Activated T-helper 17 cell treated with anti-CD3 and anti-CD28 coated beads, Interleukin-2, amount 50 U/mL, for 72 hours (primary cell): Measurements from ENCODE around the gene DOCK2. TPM values are rescaled to one million over a fixed set of nuclear protein-coding genes. Genes with fewer than 3 reads are reported as not detected.

Experiments
- ATAC-seq: fragments of 150-1000 bp; cut with Tn5 transposase; replicated peaks from 2 replicates; pipeline ENCODE4 v1.10.0; 2021; ENCODE audit warnings: mild to moderate bottlenecking, moderate library complexity
- H3K27ac Mint-ChIP-seq: one replicate; pipeline ENCODE4 v1.8.0; 2022; ENCODE audit warnings: mixed read lengths
- H3K27me3 Mint-ChIP-seq: one replicate; pipeline ENCODE4 v1.8.0; 2022; ENCODE audit warnings: mixed read lengths
- H3K36me3 Mint-ChIP-seq: one replicate; pipeline ENCODE4 v1.8.0; 2022; ENCODE audit warnings: low read depth, mild to moderate bottlenecking, mixed read lengths
- H3K4me1 Mint-ChIP-seq: one replicate; pipeline ENCODE4 v1.8.0; 2022; ENCODE audit warnings: mixed read lengths
- H3K4me3 Mint-ChIP-seq: one replicate; pipeline ENCODE4 v1.8.0; 2022; ENCODE audit warnings: mild to moderate bottlenecking, mixed read lengths
- H3K9me3 Mint-ChIP-seq: one replicate; pipeline ENCODE4 v1.8.0; 2022; ENCODE audit warnings: mixed read lengths
- total RNA-seq, 2 donors: library from RNA; stranded (reverse); gene quantifications; one replicate each; pipeline ENCODE4 v1.2.3, GENCODE V29; 2022

Gene DOCK2
- total RNA-seq, 2 donors from 2014 or later: 229 to 244 TPM

- H3K36me3 Mint-ChIP-seq: peaks cover 93% of the 10 kb centered on the region
- H3K4me1 Mint-ChIP-seq: peaks cover 6% of the 10 kb centered on the region
- H3K27me3 Mint-ChIP-seq: no peaks in the 10 kb centered on the region
- ATAC-seq: no peak
- no peak overlapping the region for H3K27ac Mint-ChIP-seq
- no peak overlapping the region for H3K4me3 Mint-ChIP-seq
- H3K9me3 Mint-ChIP-seq: no peaks in the 10 kb centered on the region
Observed at GRCh38 chr5:170020423-170020822, 383.3 kb downstream of the DOCK2 start.

GRCh38 chr5:170021506-170021905 is 384.4 kb downstream of the DOCK2 start:
- Mint-ChIP-seq H3K27ac (no peak overlapping the region), H3K27me3 (no peaks in the 10 kb centered on the region), H3K36me3 (peaks cover 96% of the 10 kb centered on the region), H3K4me3 (no peak overlapping the region), H3K4me1 (peaks cover 6% of the 10 kb centered on the region), H3K9me3 (no peaks in the 10 kb centered on the region)
- ATAC-seq: no peak

GRCh38 chr5:170025853-170026252 is 388.8 kb downstream of the DOCK2 start:
- H3K4me1 Mint-ChIP-seq: no peaks in the 10 kb centered on the region
- H3K27me3 Mint-ChIP-seq: no peaks in the 10 kb centered on the region
- H3K27ac Mint-ChIP-seq: no peak overlapping the region
- H3K36me3 Mint-ChIP-seq: peaks cover 96% of the 10 kb centered on the region
- H3K4me3 Mint-ChIP-seq: no peak overlapping the region
- no peak for ATAC-seq
- H3K9me3 Mint-ChIP-seq: no peaks in the 10 kb centered on the region

- no peaks in the 10 kb centered on the region for H3K4me1 Mint-ChIP-seq
- no peaks in the 10 kb centered on the region for H3K27me3 Mint-ChIP-seq
- peaks cover 95% of the 10 kb centered on the region for H3K36me3 Mint-ChIP-seq
- no peak overlapping the region for H3K4me3 Mint-ChIP-seq
- ATAC-seq: no peak
- no peaks in the 10 kb centered on the region for H3K9me3 Mint-ChIP-seq
- H3K27ac Mint-ChIP-seq: peak overlapping the region; percentile 16
Observed at GRCh38 chr5:170028124-170028523, 391.0 kb downstream of the DOCK2 start.

- no peak overlapping the region for H3K4me3 Mint-ChIP-seq
- no peaks in the 10 kb centered on the region for H3K4me1 Mint-ChIP-seq
- peaks cover 90% of the 10 kb centered on the region for H3K36me3 Mint-ChIP-seq
- no peaks in the 10 kb centered on the region for H3K9me3 Mint-ChIP-seq
- no peak for ATAC-seq
- no peaks in the 10 kb centered on the region for H3K27me3 Mint-ChIP-seq
- no peak overlapping the region for H3K27ac Mint-ChIP-seq
Observed at GRCh38 chr5:170034231-170034630, 397.2 kb downstream of the DOCK2 start.

GRCh38 chr5:170038241-170038640 is 401.2 kb downstream of the DOCK2 start:
- H3K27me3 Mint-ChIP-seq: no peaks in the 10 kb centered on the region
- ATAC-seq: no peak
- H3K9me3 Mint-ChIP-seq: no peaks in the 10 kb centered on the region
- H3K27ac Mint-ChIP-seq: peak overlapping the region; percentile 32
- peaks cover 12% of the 10 kb centered on the region for H3K4me1 Mint-ChIP-seq
- H3K36me3 Mint-ChIP-seq: peaks cover 94% of the 10 kb centered on the region
- H3K4me3 Mint-ChIP-seq: no peak overlapping the region

- no peaks in the 10 kb centered on the region for H3K9me3 Mint-ChIP-seq
- H3K4me3 Mint-ChIP-seq: no peak overlapping the region
- ATAC-seq: no peak
- no peak overlapping the region for H3K27ac Mint-ChIP-seq
- H3K4me1 Mint-ChIP-seq: peaks cover 14% of the 10 kb centered on the region
- peaks cover 94% of the 10 kb centered on the region for H3K36me3 Mint-ChIP-seq
- H3K27me3 Mint-ChIP-seq: no peaks in the 10 kb centered on the region
Observed at GRCh38 chr5:170039830-170040229, 402.8 kb downstream of the DOCK2 start.

GRCh38 chr5:170046241-170046640 is 409.2 kb downstream of the DOCK2 start:
- Mint-ChIP-seq H3K4me1 (peaks cover 21% of the 10 kb centered on the region), H3K27me3 (no peaks in the 10 kb centered on the region), H3K9me3 (no peaks in the 10 kb centered on the region), H3K4me3 (no peak overlapping the region), H3K36me3 (peaks cover 99% of the 10 kb centered on the region), H3K27ac (no peak overlapping the region)
- no peak for ATAC-seq

GRCh38 chr5:170049713-170050112 is 412.6 kb downstream of the DOCK2 start:
- no peak for ATAC-seq
- H3K27me3 Mint-ChIP-seq: no peaks in the 10 kb centered on the region
- no peak overlapping the region for H3K4me3 Mint-ChIP-seq
- H3K27ac Mint-ChIP-seq: no peak overlapping the region
- peaks cover 99% of the 10 kb centered on the region for H3K36me3 Mint-ChIP-seq
- H3K9me3 Mint-ChIP-seq: no peaks in the 10 kb centered on the region
- H3K4me1 Mint-ChIP-seq: peaks cover 7% of the 10 kb centered on the region

- H3K4me1 Mint-ChIP-seq: peaks cover 4% of the 10 kb centered on the region
- peak overlapping the region; percentile 5 for H3K27ac Mint-ChIP-seq
- H3K9me3 Mint-ChIP-seq: no peaks in the 10 kb centered on the region
- peaks cover 98% of the 10 kb centered on the region for H3K36me3 Mint-ChIP-seq
- no peak overlapping the region for H3K4me3 Mint-ChIP-seq
- ATAC-seq: no peak
- H3K27me3 Mint-ChIP-seq: no peaks in the 10 kb centered on the region
Observed at GRCh38 chr5:170053896-170054295, 416.8 kb downstream of the DOCK2 start.

- no peak overlapping the region for H3K27ac Mint-ChIP-seq
- no peak overlapping the region for H3K4me3 Mint-ChIP-seq
- no peaks in the 10 kb centered on the region for H3K9me3 Mint-ChIP-seq
- H3K36me3 Mint-ChIP-seq: peaks cover 96% of the 10 kb centered on the region
- no peaks in the 10 kb centered on the region for H3K27me3 Mint-ChIP-seq
- peaks cover 2% of the 10 kb centered on the region for H3K4me1 Mint-ChIP-seq
- no peak for ATAC-seq
Observed at GRCh38 chr5:170055606-170056005, 418.5 kb downstream of the DOCK2 start.

GRCh38 chr5:170056561-170057267 is 419.6 kb downstream of the DOCK2 start:
- H3K4me3 Mint-ChIP-seq: no peak overlapping the region
- H3K9me3 Mint-ChIP-seq: no peaks in the 10 kb centered on the region
- peaks cover 96% of the 10 kb centered on the region for H3K36me3 Mint-ChIP-seq
- H3K27ac Mint-ChIP-seq: no peak overlapping the region
- H3K27me3 Mint-ChIP-seq: no peaks in the 10 kb centered on the region
- no peaks in the 10 kb centered on the region for H3K4me1 Mint-ChIP-seq
- ATAC-seq: no peak

GRCh38 chr5:170057311-170057710 is 420.2 kb downstream of the DOCK2 start:
- no peaks in the 10 kb centered on the region for H3K27me3 Mint-ChIP-seq
- no peaks in the 10 kb centered on the region for H3K9me3 Mint-ChIP-seq
- no peak for ATAC-seq
- peaks cover 96% of the 10 kb centered on the region for H3K36me3 Mint-ChIP-seq
- no peak overlapping the region for H3K27ac Mint-ChIP-seq
- no peaks in the 10 kb centered on the region for H3K4me1 Mint-ChIP-seq
- no peak overlapping the region for H3K4me3 Mint-ChIP-seq

GRCh38 chr5:170059221-170059620 is 422.1 kb downstream of the DOCK2 start:
- Mint-ChIP-seq H3K4me3 (no peak overlapping the region), H3K27me3 (no peaks in the 10 kb centered on the region), H3K4me1 (no peaks in the 10 kb centered on the region), H3K36me3 (peaks cover 89% of the 10 kb centered on the region), H3K9me3 (no peaks in the 10 kb centered on the region), H3K27ac (no peak overlapping the region)
- no peak for ATAC-seq

- Mint-ChIP-seq H3K9me3 (no peaks in the 10 kb centered on the region), H3K4me3 (no peak overlapping the region), H3K27me3 (no peaks in the 10 kb centered on the region), H3K27ac (peak overlapping the region; percentile 29), H3K4me1 (no peaks in the 10 kb centered on the region), H3K36me3 (peaks cover 92% of the 10 kb centered on the region)
- no peak for ATAC-seq
Observed at GRCh38 chr5:170067152-170067551, 430.1 kb downstream of the DOCK2 start.
